Gastroesophageal sphincter (tissue), 3 donors: ENCODE measurements around the gene GALNS.

Source experiments
- CTCF ChIP-seq, 4 experiments: fragments of 200-600 bp in 2 of 4; fragments of 450-650 bp in 2 of 4; sonication (generic) in 1 of 4; IDR thresholded peaks; one replicate each; pipeline ENCODE4 v1.5.1; 2017 to 2019; ENCODE audit warnings: antibody characterized with exemption in 4 of 4, mild to moderate bottlenecking in 2 of 4, moderate library complexity in 2 of 4
- POLR2A ChIP-seq, 2 donors: fragments of 450-650 bp; IDR thresholded peaks; one replicate each; pipeline ENCODE4 v1.6.1; 2017; ENCODE audit warnings: antibody characterized with exemption in 2 of 2, mild to moderate bottlenecking in 2 of 2, moderate library complexity in 1 of 2
- POLR2AphosphoS5 ChIP-seq: sonication (generic); formaldehyde crosslinking; IDR thresholded peaks from one replicate; pipeline ENCODE4 v1.6.1; 2017; ENCODE audit warnings: antibody characterized with exemption

- TF ChIP-seq CTCF (IDR thresholded peaks at IDR 0.05) (no peak), POLR2A (IDR thresholded peaks at IDR 0.05) (no peak), POLR2AphosphoS5 (no peak)
These were observed 60.5 kb downstream of the GALNS start for GRCh38 chr16:88796278-88796677.
